K562 (cell line): ENCODE measurements around the gene BTF3L4. TPM values are rescaled to one million over a fixed set of nuclear protein-coding genes. Genes with fewer than 3 reads are reported as not detected.

Experiments
- C11orf30 ChIP-seq: fragments of 450-650 bp; IDR thresholded peaks from 2 replicates; pipeline ENCODE4 v1.6.1; 2016; ENCODE audit warnings: low read depth, mild to moderate bottlenecking
- CXXC5 ChIP-seq: fragments of 250-450 bp; sonication (Bioruptor Pico); IDR thresholded peaks from 2 replicates; pipeline ENCODE4 v1.8.0; 2022; ENCODE audit warnings: inconsistent platforms, mild to moderate bottlenecking, moderate library complexity
- FOXK2 ChIP-seq, 2 experiments: fragments of 450-650 bp; IDR thresholded peaks in 1 of 2; conservative IDR thresholded peaks in 1 of 2; 2 replicates each; pipeline ENCODE4 v1.6.1; 2016; ENCODE audit warnings: low read depth in 2 of 2, mild to moderate bottlenecking in 1 of 2
- GABPB1 ChIP-seq: sonication (generic); formaldehyde crosslinking; IDR thresholded peaks from 2 replicates; pipeline ENCODE4 v1.8.0; 2022; ENCODE audit warnings: mild to moderate bottlenecking, missing genetic modification reagents
- HMG20A ChIP-seq: fragments of 450-650 bp; formaldehyde crosslinking; conservative IDR thresholded peaks from 2 replicates; pipeline ENCODE4 v1.4.0; 2020; ENCODE audit warnings: mild to moderate bottlenecking, mixed read lengths
- LARP7 ChIP-seq: fragments of 450-650 bp; IDR thresholded peaks from 2 replicates; pipeline ENCODE4 v1.6.1; 2016
- NR2F6 ChIP-seq: fragments of 450-650 bp; formaldehyde crosslinking; IDR thresholded peaks from 2 replicates; pipeline ENCODE4 v1.4.0; 2020; ENCODE audit warnings: mild to moderate bottlenecking
- NUFIP1 ChIP-seq: fragments of 450-650 bp; IDR thresholded peaks from 2 replicates; pipeline ENCODE4 v1.6.1; 2018; ENCODE audit not compliant: partially characterized antibody
- PCBP1 ChIP-seq: fragments of 200-400 bp; formaldehyde crosslinking; IDR thresholded peaks from 2 replicates; pipeline ENCODE4 v1.6.1; 2018; ENCODE audit warnings: mild to moderate bottlenecking, low read depth, low read length; ENCODE audit not compliant: poor library complexity, severe bottlenecking
- POLR3A ChIP-seq: IDR thresholded peaks from 2 replicates; pipeline ENCODE4 v1.6.1; 2011; ENCODE audit warnings: borderline replicate concordance, mild to moderate bottlenecking, moderate library complexity; ENCODE audit not compliant: insufficient read length, insufficient read depth; ENCODE audit errors: extremely low read depth
- PPARD ChIP-seq: fragments of 250-450 bp; sonication (Bioruptor Pico); IDR thresholded peaks from 2 replicates; pipeline ENCODE4 v1.8.0; 2022; ENCODE audit warnings: inconsistent platforms, mild to moderate bottlenecking, moderate library complexity
- RAD51 ChIP-seq: fragments of 450-650 bp; IDR thresholded peaks from 2 replicates; pipeline ENCODE4 v1.7.1; 2016; ENCODE audit warnings: low read depth, mild to moderate bottlenecking, borderline replicate concordance
- RBM17 ChIP-seq: fragments of 200-400 bp; formaldehyde crosslinking; IDR thresholded peaks from 2 replicates; pipeline ENCODE4 v1.6.1; 2017; ENCODE audit warnings: low read depth, mild to moderate bottlenecking, low read length, borderline replicate concordance
- RBM25 ChIP-seq: fragments of 200-400 bp; formaldehyde crosslinking; IDR thresholded peaks from 2 replicates; pipeline ENCODE4 v1.6.1; 2018; ENCODE audit warnings: low read length, low read depth, moderate library complexity; ENCODE audit not compliant: severe bottlenecking
- TAF9B ChIP-seq: fragments of 450-650 bp; IDR thresholded peaks from 2 replicates; pipeline ENCODE4 v1.6.1; 2018; ENCODE audit warnings: mild to moderate bottlenecking; ENCODE audit not compliant: partially characterized antibody
- TEAD4 ChIP-seq, 2 experiments: sonication (generic) in 1 of 2; formaldehyde crosslinking in 1 of 2; IDR thresholded peaks; 2 replicates each; pipeline versions ENCODE4 v1.6.1 to v1.8.0; 2012 to 2022; ENCODE audit warnings: borderline replicate concordance in 1 of 2, inconsistent platforms in 1 of 2, low read length in 1 of 2, mild to moderate bottlenecking in 1 of 2, missing genetic modification reagents in 1 of 2
- YBX1 ChIP-seq: fragments of 450-650 bp; IDR thresholded peaks from 2 replicates; pipeline ENCODE4 v1.7.1; 2016; ENCODE audit warnings: mild to moderate bottlenecking
- YY1 ChIP-seq, 3 experiments: IDR thresholded peaks; 2 replicates each; pipeline ENCODE4 v1.6.1; 2011; ENCODE audit warnings: low read length in 2 of 3, mild to moderate bottlenecking in 2 of 3, moderate library complexity in 2 of 3, borderline replicate concordance in 1 of 3, control low read depth in 1 of 3, low read depth in 1 of 3; ENCODE audit not compliant: insufficient read depth in 3 of 3, insufficient replicate concordance in 2 of 3, control insufficient read depth in 1 of 3, insufficient read length in 1 of 3; ENCODE audit errors: extremely low read depth in 1 of 3
- ZNF140 ChIP-seq: fragments of 250-450 bp; sonication (Bioruptor Pico); IDR thresholded peaks from 2 replicates; pipeline ENCODE4 v1.8.0; 2021; ENCODE audit warnings: moderate library complexity, mild to moderate bottlenecking, inconsistent platforms
- ZNF239 ChIP-seq: fragments of 250-450 bp; sonication (Bioruptor Pico); IDR thresholded peaks from 2 replicates; pipeline ENCODE4 v1.4.0; 2020; ENCODE audit warnings: mild to moderate bottlenecking
- polyA plus RNA-seq, 8 experiments: library from polyadenylated mRNA; depleted of rRNA in 4 of 8; stranded (reverse) in 5 of 8; unstranded in 3 of 8; fragments of >200 nt; fragmentation: Nextera tagmentation in 2 of 8; fragmentation: Illumina TruSeq in 1 of 8; extraction: Ambion mirVana in 2 of 8; extraction: Trizol in 1 of 8; gene quantifications; 2 replicates each; pipeline versions ENCODE4 v1.2.1 to v1.2.3, GENCODE V29; 2011 to 2014; ENCODE audit warnings: inconsistent platforms in 1 of 8, missing spikeins in 1 of 8
- total RNA-seq, 7 experiments: library from RNA; depleted of rRNA in 6 of 7; stranded (reverse); fragments of >200 nt in 6 of 7; fragmentation: Illumina TruSeq in 2 of 7; extraction: Trizol in 2 of 7; gene quantifications; 2 replicates each; pipeline versions ENCODE4 v1.2.1 to v1.2.3, GENCODE V29; 2011 to 2021; ENCODE audit warnings: low replicate concordance in 1 of 7
- TF ChIP-seq, protein P1 (sequence below): fragments of 250-450 bp; sonication (Bioruptor Pico); IDR thresholded peaks from 2 replicates; pipeline ENCODE4 v1.8.0; 2022; ENCODE audit warnings: moderate library complexity, mild to moderate bottlenecking, inconsistent platforms
- TF ChIP-seq, protein P2 (sequence below): fragments of 250-450 bp; sonication (Bioruptor Pico); IDR thresholded peaks from 2 replicates; pipeline ENCODE4 v1.8.0; 2022; ENCODE audit warnings: inconsistent platforms, mild to moderate bottlenecking, moderate library complexity, borderline replicate concordance
- TF ChIP-seq, protein P3 (sequence below): fragments of 450-650 bp; IDR thresholded peaks from 2 replicates; pipeline ENCODE4 v1.6.1; 2017; ENCODE audit warnings: antibody characterized with exemption

BTF3L4 gene
- total and polyA plus RNA-seq, 9 of the 15 experiments (the other 6 are each of a cell fraction or from before 2014, with no cell fraction given) = 40.1 to 106 (median 88.8) TPM

DNA sequence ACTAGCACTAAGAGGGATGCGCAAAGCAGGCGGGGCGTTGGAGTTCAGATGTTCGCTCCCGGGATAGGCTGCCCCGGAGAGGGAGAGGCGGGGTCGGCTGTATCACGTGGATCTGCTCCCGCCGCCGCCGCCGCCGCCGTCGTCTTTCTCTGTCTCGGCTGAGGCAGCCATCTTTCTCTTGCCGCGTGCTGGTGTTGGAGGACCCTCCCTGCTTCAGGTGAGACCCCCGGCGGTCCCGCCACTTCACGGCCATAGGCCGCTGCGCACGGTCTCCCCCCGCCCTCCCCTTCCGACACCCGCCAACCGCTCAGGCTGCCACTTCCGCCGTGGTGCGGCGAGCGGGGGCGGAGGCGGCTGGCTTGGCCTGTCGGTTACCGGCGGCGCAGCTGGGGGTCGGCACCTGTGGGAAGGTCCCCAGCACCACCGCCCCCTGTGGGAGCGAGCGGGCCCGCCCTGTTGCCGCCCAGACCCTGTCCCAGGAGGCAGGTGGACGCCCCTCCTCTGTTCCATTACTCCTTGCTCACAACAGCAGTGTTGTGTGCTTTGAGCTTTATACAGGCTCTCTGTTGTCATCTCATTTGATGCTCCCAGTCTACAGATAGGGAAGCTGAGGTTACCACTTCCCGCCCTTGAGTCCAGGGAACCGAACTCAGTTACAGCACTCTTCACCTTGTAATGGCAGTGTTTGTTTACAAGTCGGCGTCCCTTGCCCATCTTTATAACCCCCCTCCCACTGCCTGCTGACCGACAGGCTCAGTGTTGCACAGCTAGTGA, at the start of gene BTF3L4 (continued):
- TF ChIP-seq FOXK2 (conservative IDR thresholded peaks at IDR 0.05 in 1 of 2, IDR thresholded peaks at IDR 0.05 in 1 of 2; ENCODE audit: low read depth in 2 of 2) (peak in 1 of 2 experiments; percentile 39; a peak in 2 of 4 replicates), HMG20A (no peak), RBM17 (no peak), RBM25 (peak; percentile 55), C11orf30 (no peak), GABPB1 (CRISPR knock-in tag) (peak; percentile 86), POLR3A (no peak), CXXC5 (CRISPR knock-in tag) (peak; percentile 66), RAD51 (peak; percentile 90), YY1 (IDR thresholded peaks at IDR 0.05; ENCODE audit: borderline replicate concordance in 1 of 3, control insufficient read depth in 1 of 3, extremely low read depth in 1 of 3, insufficient read depth in 3 of 3, insufficient read length in 1 of 3, insufficient replicate concordance in 2 of 3, low read depth in 1 of 3, low read length in 2 of 3) (peak; percentile 72 to 93 (median 91)), PCBP1 (peak; percentile 70), ZNF239 (CRISPR knock-in tag) (no peak), NR2F6 (CRISPR knock-in tag) (no peak), NUFIP1 (no peak), TEAD4 (IDR thresholded peaks at IDR 0.05; ENCODE audit: low read length) (no peak), TEAD4 (CRISPR knock-in tag; IDR thresholded peaks at IDR 0.05; ENCODE audit: borderline replicate concordance) (peak; percentile 79; the same call in 1 of the 2 replicates), PPARD (CRISPR knock-in tag) (no peak), LARP7 (no peak), ZNF140 (no peak), TAF9B (peak; percentile 85), YBX1 (no peak)
- TF ChIP-seq, protein P1, sequence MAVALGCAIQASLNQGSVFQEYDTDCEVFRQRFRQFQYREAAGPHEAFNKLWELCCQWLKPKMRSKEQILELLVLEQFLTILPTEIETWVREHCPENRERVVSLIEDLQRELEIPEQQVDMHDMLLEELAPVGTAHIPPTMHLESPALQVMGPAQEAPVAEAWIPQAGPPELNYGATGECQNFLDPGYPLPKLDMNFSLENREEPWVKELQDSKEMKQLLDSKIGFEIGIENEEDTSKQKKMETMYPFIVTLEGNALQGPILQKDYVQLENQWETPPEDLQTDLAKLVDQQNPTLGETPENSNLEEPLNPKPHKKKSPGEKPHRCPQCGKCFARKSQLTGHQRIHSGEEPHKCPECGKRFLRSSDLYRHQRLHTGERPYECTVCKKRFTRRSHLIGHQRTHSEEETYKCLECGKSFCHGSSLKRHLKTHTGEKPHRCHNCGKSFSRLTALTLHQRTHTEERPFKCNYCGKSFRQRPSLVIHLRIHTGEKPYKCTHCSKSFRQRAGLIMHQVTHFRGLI (CRISPR knock-in tag) = no peak
- TF ChIP-seq, protein P2, sequence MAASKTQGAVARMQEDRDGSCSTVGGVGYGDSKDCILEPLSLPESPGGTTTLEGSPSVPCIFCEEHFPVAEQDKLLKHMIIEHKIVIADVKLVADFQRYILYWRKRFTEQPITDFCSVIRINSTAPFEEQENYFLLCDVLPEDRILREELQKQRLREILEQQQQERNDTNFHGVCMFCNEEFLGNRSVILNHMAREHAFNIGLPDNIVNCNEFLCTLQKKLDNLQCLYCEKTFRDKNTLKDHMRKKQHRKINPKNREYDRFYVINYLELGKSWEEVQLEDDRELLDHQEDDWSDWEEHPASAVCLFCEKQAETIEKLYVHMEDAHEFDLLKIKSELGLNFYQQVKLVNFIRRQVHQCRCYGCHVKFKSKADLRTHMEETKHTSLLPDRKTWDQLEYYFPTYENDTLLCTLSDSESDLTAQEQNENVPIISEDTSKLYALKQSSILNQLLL (CRISPR knock-in tag) = no peak
- TF ChIP-seq, protein P3, sequence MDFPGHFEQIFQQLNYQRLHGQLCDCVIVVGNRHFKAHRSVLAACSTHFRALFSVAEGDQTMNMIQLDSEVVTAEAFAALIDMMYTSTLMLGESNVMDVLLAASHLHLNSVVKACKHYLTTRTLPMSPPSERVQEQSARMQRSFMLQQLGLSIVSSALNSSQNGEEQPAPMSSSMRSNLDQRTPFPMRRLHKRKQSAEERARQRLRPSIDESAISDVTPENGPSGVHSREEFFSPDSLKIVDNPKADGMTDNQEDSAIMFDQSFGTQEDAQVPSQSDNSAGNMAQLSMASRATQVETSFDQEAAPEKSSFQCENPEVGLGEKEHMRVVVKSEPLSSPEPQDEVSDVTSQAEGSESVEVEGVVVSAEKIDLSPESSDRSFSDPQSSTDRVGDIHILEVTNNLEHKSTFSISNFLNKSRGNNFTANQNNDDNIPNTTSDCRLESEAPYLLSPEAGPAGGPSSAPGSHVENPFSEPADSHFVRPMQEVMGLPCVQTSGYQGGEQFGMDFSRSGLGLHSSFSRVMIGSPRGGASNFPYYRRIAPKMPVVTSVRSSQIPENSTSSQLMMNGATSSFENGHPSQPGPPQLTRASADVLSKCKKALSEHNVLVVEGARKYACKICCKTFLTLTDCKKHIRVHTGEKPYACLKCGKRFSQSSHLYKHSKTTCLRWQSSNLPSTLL = no peak
